Retinal pigment epithelial cell (primary cell): Measurements from ENCODE around the gene IFIT1B.
"Not testable (repeated sequence)": the region's sequence is repeated elsewhere in the genome, so short reads cannot be mapped to it uniquely, and the experiment has no call there.

Experiments used
- DNase-seq: peaks from one replicate; pipeline ENCODE4 v3.0.0-alpha.2; 2010; ENCODE audit warnings: low read depth
- H3K4me3 ChIP-seq: 2 replicates; pipeline ENCODE4 v1.5.1; 2011; ENCODE audit warnings: mild to moderate bottlenecking, low read length, control low read depth, moderate library complexity
- TF ChIP-seq, protein P1 (sequence below): conservative IDR thresholded peaks from 2 replicates; pipeline ENCODE4 v1.5.1; 2011; ENCODE audit warnings: low read depth, low read length, control low read depth, inconsistent platforms

IFIT1B gene

DNA sequence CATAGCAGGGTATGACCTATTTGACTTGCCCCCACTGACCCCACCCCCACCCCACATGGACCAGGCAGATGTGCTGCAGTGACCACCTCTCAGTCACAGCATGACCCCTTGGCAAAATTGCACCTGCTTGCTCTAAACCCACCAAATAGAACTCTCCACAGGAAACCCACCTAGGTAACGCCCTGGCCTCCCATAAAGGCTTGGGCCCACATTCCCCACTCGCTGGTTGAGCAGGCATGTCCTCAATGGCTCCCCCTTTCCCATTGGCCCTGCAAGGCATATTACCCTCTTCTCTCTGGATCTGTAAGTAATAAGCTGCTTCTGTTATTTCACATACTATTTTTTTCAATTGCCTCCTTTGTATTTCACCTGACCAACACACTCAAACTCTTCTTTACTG, 17.3 kb downstream of the IFIT1B start:
- no peak for DNase-seq
- TF ChIP-seq, protein P1, sequence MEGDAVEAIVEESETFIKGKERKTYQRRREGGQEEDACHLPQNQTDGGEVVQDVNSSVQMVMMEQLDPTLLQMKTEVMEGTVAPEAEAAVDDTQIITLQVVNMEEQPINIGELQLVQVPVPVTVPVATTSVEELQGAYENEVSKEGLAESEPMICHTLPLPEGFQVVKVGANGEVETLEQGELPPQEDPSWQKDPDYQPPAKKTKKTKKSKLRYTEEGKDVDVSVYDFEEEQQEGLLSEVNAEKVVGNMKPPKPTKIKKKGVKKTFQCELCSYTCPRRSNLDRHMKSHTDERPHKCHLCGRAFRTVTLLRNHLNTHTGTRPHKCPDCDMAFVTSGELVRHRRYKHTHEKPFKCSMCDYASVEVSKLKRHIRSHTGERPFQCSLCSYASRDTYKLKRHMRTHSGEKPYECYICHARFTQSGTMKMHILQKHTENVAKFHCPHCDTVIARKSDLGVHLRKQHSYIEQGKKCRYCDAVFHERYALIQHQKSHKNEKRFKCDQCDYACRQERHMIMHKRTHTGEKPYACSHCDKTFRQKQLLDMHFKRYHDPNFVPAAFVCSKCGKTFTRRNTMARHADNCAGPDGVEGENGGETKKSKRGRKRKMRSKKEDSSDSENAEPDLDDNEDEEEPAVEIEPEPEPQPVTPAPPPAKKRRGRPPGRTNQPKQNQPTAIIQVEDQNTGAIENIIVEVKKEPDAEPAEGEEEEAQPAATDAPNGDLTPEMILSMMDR, result no peak
- H3K4me3 ChIP-seq, result no peak overlapping the region

DNA sequence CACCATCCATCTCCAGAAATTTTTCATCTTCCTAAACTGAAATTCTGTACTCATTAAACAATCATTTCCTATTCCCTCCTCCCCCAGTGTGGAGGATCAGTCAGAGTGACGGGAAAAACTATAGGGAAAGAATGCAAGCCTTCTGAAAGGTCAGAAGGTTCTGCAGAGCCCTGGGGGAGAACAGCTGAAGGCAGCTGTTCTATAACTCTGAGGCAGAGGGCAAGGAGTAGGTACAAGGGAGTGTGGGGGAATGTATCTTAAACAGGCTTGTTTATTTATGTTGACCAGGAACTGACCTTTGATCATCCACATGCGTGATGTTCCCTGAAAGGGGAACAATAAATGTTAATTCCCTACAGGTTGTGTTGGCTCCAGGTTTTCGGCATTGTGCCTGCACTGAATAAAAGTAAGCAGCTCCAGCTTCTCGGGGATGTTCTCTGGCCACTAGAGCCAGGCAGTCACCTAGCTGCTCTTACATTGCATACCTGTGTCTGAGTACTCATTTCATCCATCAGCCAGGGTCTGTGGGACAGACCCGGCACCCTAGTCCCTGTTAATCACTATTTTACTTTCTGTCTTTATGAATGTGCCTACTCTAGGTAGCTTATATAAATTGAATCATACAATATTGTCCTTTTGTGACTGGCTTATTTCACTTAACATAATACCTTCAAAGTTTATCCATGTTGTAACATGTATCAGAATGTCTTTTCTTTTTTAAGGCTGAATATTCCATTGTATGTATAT, 20.3 kb downstream of the IFIT1B start:
- no peak for DNase-seq
- H3K4me3 ChIP-seq, result no peak overlapping the region
- TF ChIP-seq, protein P1, result no peak

DNA sequence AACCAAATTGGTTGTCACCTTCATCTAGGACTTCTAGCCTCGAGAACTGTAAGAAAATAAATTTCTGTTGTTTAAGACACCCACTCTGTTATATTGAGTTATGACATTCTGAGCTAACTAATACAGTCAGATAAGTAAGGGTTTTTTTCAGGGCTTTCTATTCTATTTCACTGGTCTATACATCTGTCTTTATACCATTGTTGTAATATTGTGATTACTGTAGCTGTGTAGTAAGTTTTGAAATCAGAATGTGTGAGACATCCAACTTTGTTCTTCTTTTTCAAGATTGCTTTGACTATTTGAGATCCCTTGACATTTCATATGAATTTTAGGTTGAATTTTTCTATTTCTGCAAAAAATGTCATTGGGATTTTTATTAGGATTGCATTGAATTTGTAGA, 22.1 kb downstream of the IFIT1B start:
- TF ChIP-seq, protein P1, result no peak

DNA sequence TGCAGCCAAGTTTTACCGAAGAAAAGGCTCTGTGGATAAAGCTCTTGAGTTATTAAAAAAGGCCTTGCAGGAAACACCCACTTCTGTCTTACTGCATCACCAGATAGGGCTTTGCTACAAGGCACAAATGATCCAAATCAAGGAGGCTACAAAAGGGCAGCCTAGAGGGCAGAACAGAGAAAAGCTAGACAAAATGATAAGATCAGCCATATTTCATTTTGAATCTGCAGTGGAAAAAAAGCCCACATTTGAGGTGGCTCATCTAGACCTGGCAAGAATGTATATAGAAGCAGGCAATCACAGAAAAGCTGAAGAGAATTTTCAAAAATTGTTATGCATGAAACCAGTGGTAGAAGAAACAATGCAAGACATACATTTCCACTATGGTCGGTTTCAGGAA, 25.2 kb downstream of the IFIT1B start:
- H3K4me3 ChIP-seq, result no peak overlapping the region
- DNase-seq, result no peak
- TF ChIP-seq, protein P1, result no peak

More for the DNA sequence above, 22.1 kb downstream of the IFIT1B start:
- no peak overlapping the region for H3K4me3 ChIP-seq
- DNase-seq, result no peak

DNA sequence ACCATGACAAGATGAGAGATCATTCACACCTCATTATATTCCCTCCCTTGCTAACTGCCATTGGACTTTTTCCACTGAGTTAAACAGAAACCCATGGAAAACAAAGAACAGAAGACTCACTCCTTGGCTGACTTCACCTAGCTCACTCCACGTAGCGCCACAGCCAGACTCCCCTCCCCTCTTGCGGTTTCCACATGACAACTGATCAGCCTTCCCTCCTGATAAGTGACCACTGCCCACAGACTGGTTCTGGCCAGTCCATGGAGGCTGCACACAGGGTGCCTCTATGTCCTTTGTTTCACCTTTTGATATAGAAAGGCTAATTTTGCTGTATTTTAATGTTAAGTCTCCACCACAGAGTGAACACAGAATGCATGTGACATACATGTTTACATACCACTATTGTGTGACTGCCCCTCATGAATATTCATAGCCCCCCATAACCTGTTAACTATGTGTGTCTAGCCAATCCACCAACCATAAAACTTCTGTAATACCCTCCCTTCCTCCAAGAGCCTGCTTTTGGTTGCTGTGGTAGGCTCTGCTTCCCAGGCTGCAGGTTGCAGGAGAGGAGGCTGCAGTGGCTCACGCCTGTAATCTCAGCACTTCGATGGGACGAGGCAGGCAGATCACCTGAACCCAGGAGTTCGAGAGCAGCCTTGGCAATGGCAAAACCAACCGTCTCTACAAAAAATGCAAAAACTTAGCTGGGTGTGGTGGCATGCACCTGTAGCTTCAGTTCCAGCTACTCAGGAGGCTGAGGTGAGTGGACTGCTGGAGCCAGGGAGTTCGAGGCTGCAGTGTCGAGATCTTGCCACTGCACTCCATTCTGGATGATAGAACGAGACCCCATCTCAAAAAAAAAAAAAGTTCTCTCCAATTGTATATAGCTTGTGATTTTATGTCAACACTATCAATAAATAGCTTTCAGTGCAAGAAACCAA, 26.5 kb downstream of the IFIT1B start:
- no peak overlapping the region for H3K4me3 ChIP-seq
- TF ChIP-seq, protein P1, result no peak
- no peak for DNase-seq

DNA sequence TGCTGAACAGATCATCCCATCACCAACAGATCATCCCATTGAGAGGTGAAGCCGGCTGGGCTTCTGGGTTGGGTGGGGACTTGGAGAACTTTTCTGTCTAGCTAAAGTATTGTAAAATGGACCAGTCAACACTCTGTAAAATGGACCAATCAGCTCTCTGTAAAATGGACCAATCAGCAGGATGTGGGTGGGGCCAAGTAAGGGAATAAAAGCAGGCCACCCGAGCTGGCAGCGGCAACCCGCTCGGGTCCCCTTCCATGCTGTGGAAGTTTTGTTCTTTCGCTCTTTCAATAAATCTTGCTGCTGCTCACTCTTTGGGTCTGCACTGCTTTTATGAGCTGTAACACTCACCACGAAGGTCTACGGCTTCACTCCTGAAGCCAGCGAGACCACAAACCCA, 28.3 kb downstream of the IFIT1B start:
- not testable (repeated sequence) for DNase-seq, H3K4me3 ChIP-seq

DNA sequence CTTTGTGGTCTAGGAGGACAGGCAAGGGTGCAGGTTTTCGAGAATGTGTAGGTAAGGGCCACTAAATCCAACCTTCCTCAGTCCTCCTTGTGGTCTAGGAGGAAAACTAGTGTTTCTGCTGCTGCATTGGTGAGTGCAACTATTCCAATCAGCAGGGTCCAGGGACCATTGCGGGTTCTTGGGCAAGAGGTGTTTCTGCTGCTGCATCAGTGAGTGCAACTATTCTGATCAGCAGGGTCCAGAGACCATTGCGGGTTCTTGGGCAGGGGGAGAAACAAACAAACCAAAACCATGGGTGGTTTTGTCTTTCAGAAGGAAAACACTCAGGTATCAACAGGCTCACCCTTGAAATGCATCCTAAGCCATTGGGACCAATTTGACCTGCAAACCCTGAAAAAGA, 29.9 kb downstream of the IFIT1B start:
- not testable (repeated sequence) for H3K4me3 ChIP-seq, DNase-seq

DNA sequence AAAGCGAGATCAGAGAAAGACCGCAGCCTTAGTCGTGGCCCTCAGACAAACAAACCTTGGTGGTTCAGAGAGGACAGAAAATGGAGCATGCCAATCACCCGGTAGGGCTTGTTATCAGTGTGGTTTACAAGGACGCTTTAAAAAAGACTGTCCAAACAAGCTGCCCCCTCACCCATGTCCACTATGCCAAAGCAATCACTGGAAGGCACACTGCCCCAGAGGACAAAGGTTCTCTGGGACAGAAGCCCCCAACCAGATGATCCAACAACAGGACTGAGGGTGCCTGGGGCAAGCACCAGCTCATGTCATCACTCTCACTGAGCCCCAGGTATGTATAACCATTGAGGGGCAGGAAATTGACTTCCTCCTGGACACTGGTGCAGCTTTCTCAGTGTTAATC, 31.4 kb downstream of the IFIT1B start:
- H3K4me3 ChIP-seq, DNase-seq: not testable (repeated sequence)

DNA sequence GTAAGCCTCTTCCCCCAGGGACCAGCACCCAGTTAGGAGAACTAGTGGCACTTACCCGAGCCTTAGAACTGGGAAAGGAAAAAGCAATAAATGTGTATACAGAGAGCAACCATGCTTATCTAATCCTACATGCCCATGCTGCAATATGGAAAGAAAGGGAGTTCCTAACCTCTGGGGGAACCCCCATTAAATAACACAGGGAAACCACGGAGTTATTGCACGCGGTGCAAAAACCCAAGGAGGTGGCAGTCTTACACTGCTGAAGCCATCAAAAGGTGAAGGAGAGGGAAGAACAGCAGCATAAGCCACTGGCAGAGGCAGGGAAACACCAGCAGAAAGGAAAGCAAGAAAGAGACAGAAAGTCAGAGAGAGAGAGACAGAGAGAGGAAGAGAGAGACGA, 32.7 kb downstream of the IFIT1B start:
- not testable (repeated sequence) for DNase-seq, H3K4me3 ChIP-seq

DNA sequence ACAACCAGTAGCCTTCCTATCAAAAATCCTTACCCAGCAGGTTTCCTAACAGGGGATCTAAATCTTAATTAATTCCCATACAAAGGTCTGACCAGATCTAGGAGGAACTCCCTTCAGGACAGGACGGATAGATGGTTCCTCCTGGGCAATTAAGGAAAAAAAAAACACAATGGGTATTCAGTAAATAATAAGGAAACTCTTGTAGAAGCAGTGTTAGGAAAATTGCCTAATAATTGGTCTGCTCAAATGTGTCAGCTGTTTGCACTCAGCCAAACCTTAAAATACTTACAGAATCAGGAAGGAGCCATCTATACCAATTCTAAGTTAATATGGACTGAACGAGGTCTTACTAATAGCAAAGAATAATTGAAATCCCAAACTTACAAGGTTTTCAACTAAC, 33.3 kb downstream of the IFIT1B start:
- DNase-seq, H3K4me3 ChIP-seq: not testable (repeated sequence)

DNA sequence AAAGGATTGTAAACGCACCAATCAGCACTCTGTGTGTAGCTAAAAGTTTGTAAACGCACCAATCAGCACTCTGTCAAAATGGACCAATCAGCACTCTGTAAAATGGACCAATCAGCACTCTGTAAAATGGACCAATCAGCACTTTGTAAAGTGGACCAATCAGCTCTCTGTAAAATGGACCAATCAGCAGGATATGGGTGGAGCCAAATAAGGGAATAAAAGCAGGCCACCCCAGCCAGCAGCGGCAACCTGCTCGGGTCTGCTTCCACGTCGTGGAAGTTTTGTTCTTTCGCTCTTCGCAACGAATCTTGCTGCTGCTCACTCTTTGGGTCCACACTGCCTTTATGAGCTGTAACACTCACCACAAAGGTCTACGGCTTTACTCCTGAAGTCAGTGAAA, 34.4 kb downstream of the IFIT1B start:
- not testable (repeated sequence) for DNase-seq, H3K4me3 ChIP-seq
